Measurements from ENCODE around the gene BCAS3.

Gene BCAS3

GRCh38 chr17:61087024-61087423, 409.4 kb downstream of the BCAS3 start:
- TF ChIP-seq CTCF (IDR thresholded peaks at IDR 0.05; ENCODE audit: low read depth, low read length): no peak
- DNase-seq (ENCODE audit: low read depth in 2 of 2): no peak

DNA sequence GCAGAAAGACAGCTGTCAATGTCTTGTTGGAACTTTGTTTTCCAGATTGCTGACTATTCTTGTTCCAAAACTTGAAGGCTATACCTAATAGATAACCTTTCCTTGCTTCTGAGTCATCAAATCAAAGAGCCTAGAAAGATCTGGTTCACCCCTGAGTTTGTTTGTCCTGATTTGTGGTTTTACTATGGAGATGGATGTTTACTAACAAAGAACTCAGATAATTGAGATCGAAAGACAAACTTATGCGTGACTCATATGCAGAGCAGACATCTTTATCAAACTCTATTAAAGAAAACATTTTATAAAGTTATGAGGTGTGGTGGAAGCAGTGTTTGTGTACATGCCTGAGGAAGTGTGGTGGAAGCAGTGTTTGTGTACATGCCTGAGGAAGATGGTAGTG, 410.9 kb downstream of the BCAS3 start:
- no peak overlapping the region for H3K4me3 ChIP-seq (replicated peaks in 1 of 2; ENCODE audit: low read depth in 2 of 2, low read length in 2 of 2)
- no peak for TF ChIP-seq CTCF (IDR thresholded peaks at IDR 0.05; ENCODE audit: low read depth, low read length)
- DNase-seq (ENCODE audit: low read depth in 2 of 2): no peak

More at GRCh38 chr17:61087024-61087423, 409.4 kb downstream of the BCAS3 start:
- no peak overlapping the region for H3K4me3 ChIP-seq (replicated peaks in 1 of 2; ENCODE audit: low read depth in 2 of 2, low read length in 2 of 2)

DNA sequence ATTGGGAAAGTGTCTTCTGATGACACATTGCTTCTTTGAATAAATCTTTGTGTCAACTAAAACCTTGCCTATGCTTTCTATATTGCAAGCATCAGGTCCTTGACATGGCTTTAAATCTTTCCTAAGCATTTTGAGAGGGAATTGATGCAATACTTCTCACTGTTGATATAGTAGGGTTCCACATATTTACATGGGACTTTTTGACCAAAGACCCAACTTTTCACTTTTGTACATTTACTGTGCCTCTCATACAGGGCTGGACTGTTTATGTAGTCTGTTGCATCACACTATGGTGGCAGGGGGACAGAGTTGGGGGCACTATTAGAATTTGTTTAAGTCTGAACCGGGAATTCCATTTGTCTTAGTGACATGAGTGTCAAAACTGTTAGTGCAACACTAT, 413.4 kb downstream of the BCAS3 start:
- no peak for TF ChIP-seq CTCF (IDR thresholded peaks at IDR 0.05; ENCODE audit: low read depth, low read length)
- no peak for DNase-seq (ENCODE audit: low read depth in 2 of 2)
- H3K4me3 ChIP-seq (replicated peaks in 1 of 2; ENCODE audit: low read depth in 2 of 2, low read length in 2 of 2): no peak overlapping the region

DNA sequence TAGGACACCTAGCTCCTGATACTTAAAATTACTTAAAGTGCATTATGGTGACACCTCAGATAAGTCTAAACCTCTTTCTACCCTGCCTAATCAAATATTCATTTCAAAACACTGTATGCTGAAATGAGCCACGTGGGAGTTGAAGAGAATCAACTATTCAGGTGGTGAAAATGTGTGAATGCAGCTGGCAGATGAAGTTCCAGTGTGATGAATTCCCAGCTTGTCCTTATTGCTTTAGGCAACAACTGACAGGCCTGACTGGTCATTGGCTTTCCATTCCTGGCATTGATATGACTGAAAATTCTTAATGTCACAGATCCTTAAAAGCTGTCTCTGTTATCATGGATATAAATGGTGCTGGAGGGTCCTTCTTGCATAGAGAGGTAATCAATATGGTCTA, 420.1 kb downstream of the BCAS3 start:
- TF ChIP-seq CTCF (IDR thresholded peaks at IDR 0.05; ENCODE audit: low read depth, low read length): no peak
- no peak overlapping the region for H3K4me3 ChIP-seq (replicated peaks in 1 of 2; ENCODE audit: low read depth in 2 of 2, low read length in 2 of 2)
- DNase-seq (ENCODE audit: low read depth in 2 of 2): no peak

- H3K4me3 ChIP-seq (replicated peaks in 1 of 2; ENCODE audit: low read depth in 2 of 2, low read length in 2 of 2): no peak overlapping the region
- DNase-seq (ENCODE audit: low read depth in 2 of 2): no peak
- no peak for TF ChIP-seq CTCF (IDR thresholded peaks at IDR 0.05; ENCODE audit: low read depth, low read length)
Measured at GRCh38 chr17:61106354-61106753, 428.7 kb downstream of the BCAS3 start.

DNA sequence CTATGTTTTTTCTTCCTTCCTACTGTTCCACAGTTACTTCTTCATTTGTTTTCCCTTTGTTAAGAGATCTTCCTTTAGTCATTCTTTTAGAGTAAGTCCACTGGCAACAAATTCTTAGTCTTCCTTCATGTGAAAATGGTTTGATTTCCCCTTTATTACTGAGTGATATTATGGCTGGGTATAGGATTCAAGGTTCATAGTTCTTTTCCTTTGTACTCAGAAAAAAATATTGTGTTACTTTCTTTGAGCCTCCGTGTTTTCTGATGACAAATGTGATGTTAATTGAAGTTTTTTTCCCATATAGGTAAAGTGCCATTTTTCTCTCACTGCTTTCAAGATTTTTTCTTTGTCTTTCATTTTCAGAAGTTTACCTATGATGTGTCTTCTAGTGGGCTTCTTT, 438.9 kb downstream of the BCAS3 start:
- no peak for TF ChIP-seq CTCF (IDR thresholded peaks at IDR 0.05; ENCODE audit: low read depth, low read length)
- no peak for DNase-seq (ENCODE audit: low read depth in 2 of 2)
- H3K4me3 ChIP-seq (replicated peaks in 1 of 2; ENCODE audit: low read depth in 2 of 2, low read length in 2 of 2): no peak overlapping the region

GRCh38 chr17:61117983-61118382, 440.3 kb downstream of the BCAS3 start:
- DNase-seq (ENCODE audit: low read depth in 2 of 2): no peak
- no peak for TF ChIP-seq CTCF (IDR thresholded peaks at IDR 0.05; ENCODE audit: low read depth, low read length)

More at GRCh38 chr17:61117983-61118382, 440.3 kb downstream of the BCAS3 start:
- H3K4me3 ChIP-seq (replicated peaks in 1 of 2; ENCODE audit: low read depth in 2 of 2, low read length in 2 of 2): no peak overlapping the region
